GM18868 (cell line): ENCODE data around the gene ACAA2.
A peak's percentile ranks its signal among the peaks of the same experiment; 100 is the strongest.
"Not testable (repeated sequence)": the region's sequence is repeated elsewhere in the genome, so short reads cannot be mapped to it uniquely, and the experiment has no call there.

ENCODE experiments used
- ATAC-seq: cut with Tn5 transposase; IDR thresholded peaks from one replicate; pipeline ENCODE4 v1.9.1; 2021; ENCODE audit warnings: mild to moderate bottlenecking, moderate library complexity; ENCODE audit not compliant: unreplicated experiment

The ACAA2 gene

GRCh38 chr18:49845629-49846360 is 32.5 kb upstream of the ACAA2 start:
- ATAC-seq = no peak

GRCh38 chr18:49844903-49845302 is 31.6 kb upstream of the ACAA2 start:
- no peak for ATAC-seq

- no peak for ATAC-seq
These were observed 30.7 kb upstream of the ACAA2 start for GRCh38 chr18:49843778-49844625.

- no peak for ATAC-seq
These were observed 29.8 kb upstream of the ACAA2 start for GRCh38 chr18:49843131-49843530.

GRCh38 chr18:49842656-49843055 is 29.3 kb upstream of the ACAA2 start:
- ATAC-seq = no peak

GRCh38 chr18:49841236-49842217 is 28.2 kb upstream of the ACAA2 start:
- ATAC-seq = no peak

- no peak for ATAC-seq
These were observed 25.7 kb upstream of the ACAA2 start for GRCh38 chr18:49839012-49839411.

- no peak for ATAC-seq
These were observed 25.0 kb upstream of the ACAA2 start for GRCh38 chr18:49838381-49838780.

- no peak for ATAC-seq
These were observed 24.6 kb upstream of the ACAA2 start for GRCh38 chr18:49837889-49838288.

- ATAC-seq = not testable (repeated sequence)
These were observed 24.0 kb upstream of the ACAA2 start for GRCh38 chr18:49837316-49837835.

- no peak for ATAC-seq
These were observed 22.1 kb upstream of the ACAA2 start for GRCh38 chr18:49835405-49835804.

- no peak for ATAC-seq
These were observed 20.9 kb upstream of the ACAA2 start for GRCh38 chr18:49834258-49834657.

- no peak for ATAC-seq
These were observed 20.5 kb upstream of the ACAA2 start for GRCh38 chr18:49833814-49834213.

- no peak for ATAC-seq
These were observed 18.9 kb upstream of the ACAA2 start for GRCh38 chr18:49832221-49832647.

GRCh38 chr18:49827996-49828395 is 14.7 kb upstream of the ACAA2 start:
- ATAC-seq = no peak

GRCh38 chr18:49819823-49820671 is 6.7 kb upstream of the ACAA2 start:
- no peak for ATAC-seq

GRCh38 chr18:49819071-49819662 is 5.8 kb upstream of the ACAA2 start:
- ATAC-seq = no peak

- no peak for ATAC-seq
These were observed 4.6 kb upstream of the ACAA2 start for GRCh38 chr18:49817947-49818346.

- ATAC-seq = no peak
These were observed 2.6 kb upstream of the ACAA2 start for GRCh38 chr18:49815927-49816326.

GRCh38 chr18:49814147-49814499 is 790 bp upstream of the ACAA2 start:
- peak; percentile 36 for ATAC-seq
